ENCODE measurements around the gene SCUBE1. TPM values are rescaled to one million over a fixed set of nuclear protein-coding genes. Genes with fewer than 3 reads are reported as not detected.

SCUBE1 gene
- total and polyA plus RNA-seq, 2 donors from 2014 or later: 2.3 to 7.1 TPM

- Histone ChIP-seq H3K4me3 (ENCODE audit: low read length in 3 of 3) (no peak overlapping the region), H3K27ac (ENCODE audit: low read depth in 2 of 2, low read length in 2 of 2) (no peak overlapping the region), H3K9me3 (ENCODE audit: control insufficient read depth in 2 of 3, insufficient read depth in 1 of 3, low read length in 3 of 3) (no peaks in the 10 kb centered on the region), H3K36me3 (ENCODE audit: control insufficient read depth in 2 of 3, insufficient read depth in 3 of 3, low read length in 3 of 3) (no peaks in the 10 kb centered on the region), H3K27me3 (ENCODE audit: control insufficient read depth, insufficient read depth, low read length) (no peaks in the 10 kb centered on the region), H3K9ac (ENCODE audit: low read length in 3 of 3) (no peak overlapping the region), H3K4me1 (ENCODE audit: control insufficient read depth in 2 of 3, insufficient read depth in 2 of 3, low read depth in 1 of 3, low read length in 3 of 3) (peaks cover 0 to 2% (median 0%) of the 10 kb centered on the region in 3 donors)
- TF ChIP-seq CTCF (IDR thresholded peaks at IDR 0.05; ENCODE audit: borderline replicate concordance, extremely low read depth, insufficient read depth): no peak
- DNase-seq (peak in 4 of 5 donors; percentile 89 to 95 (median 91)), FAIRE-seq (no peak)
- intact Hi-C loops (cut with DNase I): no loop called here
Measured at GRCh38 chr22:43277987-43278601, 65.1 kb downstream of the SCUBE1 start.

GRCh38 chr22:43277091-43277490, 66.1 kb downstream of the SCUBE1 start:
- no peaks in the 10 kb centered on the region for H3K36me3 ChIP-seq (ENCODE audit: control insufficient read depth in 2 of 3, insufficient read depth in 3 of 3, low read length in 3 of 3)
- FAIRE-seq (no peak), DNase-seq (no peak)
- no peak overlapping the region for H3K9ac ChIP-seq (ENCODE audit: low read length in 3 of 3)
- no peak overlapping the region for H3K4me3 ChIP-seq (ENCODE audit: low read length in 3 of 3)
- intact Hi-C loops (cut with DNase I): no loop called here
- H3K9me3 ChIP-seq (ENCODE audit: control insufficient read depth in 2 of 3, insufficient read depth in 1 of 3, low read length in 3 of 3): no peaks in the 10 kb centered on the region
- no peak for TF ChIP-seq CTCF (IDR thresholded peaks at IDR 0.05; ENCODE audit: borderline replicate concordance, extremely low read depth, insufficient read depth)
- H3K27ac ChIP-seq (ENCODE audit: low read depth in 2 of 2, low read length in 2 of 2): no peak overlapping the region
- no peaks in the 10 kb centered on the region for H3K27me3 ChIP-seq (ENCODE audit: control insufficient read depth, insufficient read depth, low read length)
- H3K4me1 ChIP-seq (ENCODE audit: control insufficient read depth in 2 of 3, insufficient read depth in 2 of 3, low read depth in 1 of 3, low read length in 3 of 3): peaks cover 0 to 2% (median 0%) of the 10 kb centered on the region in 3 donors

GRCh38 chr22:43276321-43276720, 66.9 kb downstream of the SCUBE1 start:
- no peaks in the 10 kb centered on the region for H3K9me3 ChIP-seq (ENCODE audit: control insufficient read depth in 2 of 3, insufficient read depth in 1 of 3, low read length in 3 of 3)
- peaks cover 0 to 2% (median 0%) of the 10 kb centered on the region in 3 donors for H3K4me1 ChIP-seq (ENCODE audit: control insufficient read depth in 2 of 3, insufficient read depth in 2 of 3, low read depth in 1 of 3, low read length in 3 of 3)
- H3K27ac ChIP-seq (ENCODE audit: low read depth in 2 of 2, low read length in 2 of 2): no peak overlapping the region
- H3K4me3 ChIP-seq (ENCODE audit: low read length in 3 of 3): no peak overlapping the region
- no peak for FAIRE-seq
- H3K36me3 ChIP-seq (ENCODE audit: control insufficient read depth in 2 of 3, insufficient read depth in 3 of 3, low read length in 3 of 3): no peaks in the 10 kb centered on the region
- no peak for DNase-seq
- intact Hi-C loops (cut with DNase I): no loop called here
- TF ChIP-seq CTCF (IDR thresholded peaks at IDR 0.05; ENCODE audit: borderline replicate concordance, extremely low read depth, insufficient read depth): no peak
- no peak overlapping the region for H3K9ac ChIP-seq (ENCODE audit: low read length in 3 of 3)
- H3K27me3 ChIP-seq (ENCODE audit: control insufficient read depth, insufficient read depth, low read length): no peaks in the 10 kb centered on the region

Measured in kidney (tissue), 14 donors.